ENCODE data around the gene PHTF1.

The PHTF1 gene

DNA sequence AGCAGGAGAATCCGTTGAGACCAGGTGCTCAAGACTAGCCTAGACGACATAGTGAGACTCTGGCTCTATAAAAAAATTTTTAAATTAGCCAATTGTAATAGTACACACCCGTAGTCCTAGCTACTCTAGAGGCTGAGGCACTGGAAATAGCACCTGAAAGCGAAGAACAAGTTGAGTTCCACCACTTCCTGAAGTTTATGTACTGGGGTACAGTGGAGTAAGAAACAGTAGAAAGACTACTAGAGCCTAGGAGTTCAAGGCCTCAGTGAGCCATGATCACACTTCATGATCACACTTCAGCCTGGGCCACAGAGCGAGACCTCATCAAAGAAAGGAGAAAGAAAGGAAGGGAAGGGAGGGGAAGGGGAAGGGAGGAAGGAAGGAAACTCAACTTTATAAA lies 33.2 kb upstream of the PHTF1 start:
- Histone ChIP-seq H3K4me1 (ENCODE audit: control insufficient read depth, insufficient read depth, low read length) (no peaks in the 10 kb centered on the region), H3K4me3 (ENCODE audit: low read depth, low read length) (no peak overlapping the region), H3K9ac (ENCODE audit: low read depth, low read length) (no peak overlapping the region), H3K36me3 (ENCODE audit: control insufficient read depth, insufficient read depth, low read length) (peaks cover 24% of the 10 kb centered on the region), H3K9me3 (ENCODE audit: control insufficient read depth, insufficient read depth, low read length) (no peaks in the 10 kb centered on the region), H3K27me3 (ENCODE audit: control insufficient read depth, insufficient read depth, low read length) (no peaks in the 10 kb centered on the region), H3K27ac (ENCODE audit: low read depth, low read length) (no peak overlapping the region)

DNA sequence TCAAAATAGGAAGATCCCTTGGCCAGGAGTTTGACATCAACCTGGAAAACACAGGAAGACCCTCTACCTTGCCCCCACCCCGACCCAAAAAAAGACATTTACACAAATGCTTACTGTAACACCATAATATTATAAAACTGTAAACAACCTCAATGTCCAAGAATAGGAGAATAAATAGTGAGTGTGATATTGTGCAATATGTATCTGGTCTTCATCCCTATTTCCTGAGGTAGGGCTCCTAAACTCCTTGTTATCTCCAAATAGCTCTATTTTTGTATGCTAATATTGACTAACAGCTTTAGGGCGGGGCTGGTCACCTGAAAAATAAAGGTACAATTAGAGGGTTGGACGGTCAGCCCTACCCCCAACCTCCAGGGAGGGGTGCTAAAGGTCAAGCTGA lies 29.5 kb upstream of the PHTF1 start:
- Histone ChIP-seq H3K27ac (ENCODE audit: low read depth, low read length) (no peak overlapping the region), H3K4me1 (ENCODE audit: control insufficient read depth, insufficient read depth, low read length) (peaks cover 7% of the 10 kb centered on the region), H3K4me3 (ENCODE audit: low read depth, low read length) (no peak overlapping the region), H3K9ac (ENCODE audit: low read depth, low read length) (no peak overlapping the region), H3K36me3 (ENCODE audit: control insufficient read depth, insufficient read depth, low read length) (0 out of 2 replicates have a peak, but pooled peaks cover 4% of the 10 kb centered on the region), H3K27me3 (ENCODE audit: control insufficient read depth, insufficient read depth, low read length) (no peaks in the 10 kb centered on the region), H3K9me3 (ENCODE audit: control insufficient read depth, insufficient read depth, low read length) (no peaks in the 10 kb centered on the region)

DNA sequence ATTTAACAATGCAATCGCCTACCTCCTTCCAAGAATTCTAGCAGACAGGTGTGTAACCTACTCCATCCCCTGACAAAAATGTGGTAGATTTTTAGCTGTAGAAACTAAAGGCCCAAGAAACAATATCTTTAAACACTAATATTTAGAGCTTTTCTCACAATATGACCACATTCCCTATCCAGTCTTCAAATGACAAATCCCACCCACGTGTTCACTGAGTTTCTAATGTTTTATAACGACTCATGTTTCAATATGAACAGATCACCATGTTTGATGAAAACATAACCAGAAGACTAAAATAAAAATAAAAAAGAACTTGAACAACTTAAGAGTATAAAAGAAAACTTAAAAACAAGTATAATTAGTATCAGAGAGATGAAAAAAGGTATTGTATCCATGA lies 28.4 kb upstream of the PHTF1 start:
- H3K4me3 ChIP-seq (ENCODE audit: low read depth, low read length), result no peak overlapping the region
- H3K9ac ChIP-seq (ENCODE audit: low read depth, low read length), result no peak overlapping the region
- H3K27ac ChIP-seq (ENCODE audit: low read depth, low read length), result no peak overlapping the region
- no peaks in the 10 kb centered on the region for H3K27me3 ChIP-seq (ENCODE audit: control insufficient read depth, insufficient read depth, low read length)
- H3K4me1 ChIP-seq (ENCODE audit: control insufficient read depth, insufficient read depth, low read length), result peaks cover 11% of the 10 kb centered on the region
- no peaks in the 10 kb centered on the region for H3K9me3 ChIP-seq (ENCODE audit: control insufficient read depth, insufficient read depth, low read length)
- no peaks in the 10 kb centered on the region for H3K36me3 ChIP-seq (ENCODE audit: control insufficient read depth, insufficient read depth, low read length)

DNA sequence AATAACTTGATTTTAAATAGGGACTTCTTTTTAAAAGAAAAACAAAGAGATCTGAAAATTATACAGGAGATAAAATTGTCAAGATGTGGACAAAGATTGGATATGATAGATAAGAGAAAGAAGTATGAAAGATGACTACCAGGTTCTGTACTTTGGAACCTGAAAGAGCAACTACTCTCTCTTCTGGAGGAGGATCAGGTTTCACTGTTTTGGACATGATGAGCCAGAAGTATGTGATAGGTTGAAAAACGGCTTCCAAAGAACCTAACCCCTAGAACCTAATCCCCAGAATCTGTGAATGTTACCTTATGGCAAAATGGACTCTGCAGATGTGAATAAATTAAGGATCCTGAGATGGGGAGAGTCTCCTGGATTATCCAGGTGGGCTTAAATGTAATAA lies 26.8 kb upstream of the PHTF1 start:
- H3K27me3 ChIP-seq (ENCODE audit: control insufficient read depth, insufficient read depth, low read length), result no peaks in the 10 kb centered on the region
- peaks cover 25% of the 10 kb centered on the region for H3K4me1 ChIP-seq (ENCODE audit: control insufficient read depth, insufficient read depth, low read length)
- no peak overlapping the region for H3K9ac ChIP-seq (ENCODE audit: low read depth, low read length)
- peak overlapping the region; percentile 34 for H3K27ac ChIP-seq (ENCODE audit: low read depth, low read length)
- no peaks in the 10 kb centered on the region for H3K36me3 ChIP-seq (ENCODE audit: control insufficient read depth, insufficient read depth, low read length)
- no peaks in the 10 kb centered on the region for H3K9me3 ChIP-seq (ENCODE audit: control insufficient read depth, insufficient read depth, low read length)
- H3K4me3 ChIP-seq (ENCODE audit: low read depth, low read length), result no peak overlapping the region

DNA sequence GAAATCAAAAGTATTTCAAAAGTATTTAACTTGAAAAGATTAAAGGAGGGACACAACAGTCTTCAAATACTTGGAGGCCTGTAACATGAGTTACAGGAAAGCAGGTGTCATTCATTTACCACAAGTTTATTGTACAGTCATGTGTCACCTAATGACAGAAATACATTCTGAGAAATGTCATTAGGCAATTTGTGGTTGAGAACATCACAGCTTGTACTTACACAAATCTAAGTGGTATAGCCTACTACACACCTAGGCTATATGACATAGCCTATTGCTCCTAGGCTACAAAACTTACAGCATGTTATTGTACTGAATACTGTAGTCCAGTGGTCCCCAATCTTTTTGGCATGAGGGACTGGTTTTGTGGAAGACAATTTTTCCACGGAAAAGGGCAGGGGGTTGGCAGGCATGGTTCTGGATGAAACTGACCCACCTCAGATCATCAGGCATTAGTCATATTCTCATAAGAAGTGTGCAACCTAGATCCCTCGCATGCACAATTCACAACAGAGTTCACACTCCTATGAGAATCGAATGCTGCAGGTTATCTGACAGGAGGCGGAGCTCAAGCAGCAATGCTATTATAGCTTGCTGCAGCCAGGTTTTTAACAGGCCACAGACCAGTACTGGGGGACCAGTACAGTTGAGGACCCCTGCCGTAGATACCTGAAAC lies 25.0 kb upstream of the PHTF1 start:
- no peak overlapping the region for H3K27ac ChIP-seq (ENCODE audit: low read depth, low read length)
- peaks cover 30% of the 10 kb centered on the region for H3K4me1 ChIP-seq (ENCODE audit: control insufficient read depth, insufficient read depth, low read length)
- H3K9me3 ChIP-seq (ENCODE audit: control insufficient read depth, insufficient read depth, low read length), result no peaks in the 10 kb centered on the region
- no peaks in the 10 kb centered on the region for H3K27me3 ChIP-seq (ENCODE audit: control insufficient read depth, insufficient read depth, low read length)
- no peaks in the 10 kb centered on the region for H3K36me3 ChIP-seq (ENCODE audit: control insufficient read depth, insufficient read depth, low read length)
- H3K9ac ChIP-seq (ENCODE audit: low read depth, low read length), result no peak overlapping the region
- H3K4me3 ChIP-seq (ENCODE audit: low read depth, low read length), result no peak overlapping the region

DNA sequence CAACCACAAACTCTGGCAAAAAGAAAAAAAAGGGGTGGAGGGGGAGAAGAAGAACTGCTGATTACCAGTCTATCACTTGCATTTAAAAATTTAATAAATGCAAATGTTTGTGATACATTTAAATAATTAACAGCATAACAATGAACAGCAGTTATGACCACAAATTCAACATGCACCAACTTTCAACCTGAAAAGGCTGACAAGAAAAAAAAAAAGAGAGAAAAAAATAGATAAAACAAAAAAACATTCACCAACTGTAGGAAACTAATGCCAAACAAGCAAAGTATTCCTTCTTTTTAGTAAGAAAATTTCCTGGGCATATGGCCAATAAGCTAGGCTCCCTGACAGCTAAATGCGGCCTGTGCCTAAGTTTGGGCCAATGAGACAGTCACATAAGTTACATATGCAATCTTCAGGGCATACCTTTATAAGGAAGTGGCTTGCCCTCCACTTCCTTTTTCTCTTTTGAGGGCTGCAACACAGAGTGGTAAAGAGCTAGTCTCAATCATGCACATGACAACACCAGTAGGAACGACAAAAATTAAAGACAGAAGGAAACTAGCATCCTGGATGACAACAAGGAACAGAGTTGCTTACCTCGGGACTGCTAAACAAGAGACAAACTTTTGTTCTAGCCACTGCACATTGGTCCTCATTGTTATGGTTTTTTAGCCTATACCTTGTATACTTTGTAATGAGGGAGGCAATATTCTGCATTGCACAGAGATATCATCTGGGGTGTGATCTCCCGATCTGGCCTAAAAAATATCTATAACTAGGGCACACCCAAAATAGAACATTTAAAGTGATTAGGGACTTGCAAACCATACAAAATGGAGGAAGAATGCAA lies 24.2 kb upstream of the PHTF1 start:
- Histone ChIP-seq H3K4me3 (ENCODE audit: low read depth, low read length) (no peak overlapping the region), H3K4me1 (ENCODE audit: control insufficient read depth, insufficient read depth, low read length) (peaks cover 30% of the 10 kb centered on the region), H3K9me3 (ENCODE audit: control insufficient read depth, insufficient read depth, low read length) (no peaks in the 10 kb centered on the region), H3K9ac (ENCODE audit: low read depth, low read length) (no peak overlapping the region), H3K27me3 (ENCODE audit: control insufficient read depth, insufficient read depth, low read length) (no peaks in the 10 kb centered on the region), H3K36me3 (ENCODE audit: control insufficient read depth, insufficient read depth, low read length) (0 out of 2 replicates have a peak, but pooled peaks cover 3% of the 10 kb centered on the region), H3K27ac (ENCODE audit: low read depth, low read length) (no peak overlapping the region)

DNA sequence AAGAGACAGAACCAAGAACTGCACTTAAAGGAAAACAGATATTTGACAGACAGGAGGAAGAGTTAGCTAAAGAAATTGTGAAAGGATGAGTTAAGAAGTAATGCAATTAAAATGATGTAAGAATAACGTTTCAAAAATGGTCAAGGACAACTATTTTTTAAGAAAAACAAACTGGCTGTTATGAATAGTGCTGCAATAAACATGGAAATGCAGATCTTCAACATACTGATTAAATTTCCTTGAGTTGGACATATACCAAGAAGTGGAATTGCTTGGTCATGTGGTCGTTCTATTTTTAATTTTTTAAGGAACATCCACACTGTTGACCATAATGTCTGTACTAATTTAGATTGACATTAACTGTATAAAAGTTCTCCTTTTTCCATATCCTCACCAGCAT lies 23.1 kb upstream of the PHTF1 start:
- no peaks in the 10 kb centered on the region for H3K9me3 ChIP-seq (ENCODE audit: control insufficient read depth, insufficient read depth, low read length)
- no peaks in the 10 kb centered on the region for H3K27me3 ChIP-seq (ENCODE audit: control insufficient read depth, insufficient read depth, low read length)
- no peak overlapping the region for H3K27ac ChIP-seq (ENCODE audit: low read depth, low read length)
- no peak overlapping the region for H3K4me3 ChIP-seq (ENCODE audit: low read depth, low read length)
- no peak overlapping the region for H3K9ac ChIP-seq (ENCODE audit: low read depth, low read length)
- H3K4me1 ChIP-seq (ENCODE audit: control insufficient read depth, insufficient read depth, low read length), result peaks cover 30% of the 10 kb centered on the region
- H3K36me3 ChIP-seq (ENCODE audit: control insufficient read depth, insufficient read depth, low read length), result 0 out of 2 replicates have a peak, but pooled peaks cover 3% of the 10 kb centered on the region

DNA sequence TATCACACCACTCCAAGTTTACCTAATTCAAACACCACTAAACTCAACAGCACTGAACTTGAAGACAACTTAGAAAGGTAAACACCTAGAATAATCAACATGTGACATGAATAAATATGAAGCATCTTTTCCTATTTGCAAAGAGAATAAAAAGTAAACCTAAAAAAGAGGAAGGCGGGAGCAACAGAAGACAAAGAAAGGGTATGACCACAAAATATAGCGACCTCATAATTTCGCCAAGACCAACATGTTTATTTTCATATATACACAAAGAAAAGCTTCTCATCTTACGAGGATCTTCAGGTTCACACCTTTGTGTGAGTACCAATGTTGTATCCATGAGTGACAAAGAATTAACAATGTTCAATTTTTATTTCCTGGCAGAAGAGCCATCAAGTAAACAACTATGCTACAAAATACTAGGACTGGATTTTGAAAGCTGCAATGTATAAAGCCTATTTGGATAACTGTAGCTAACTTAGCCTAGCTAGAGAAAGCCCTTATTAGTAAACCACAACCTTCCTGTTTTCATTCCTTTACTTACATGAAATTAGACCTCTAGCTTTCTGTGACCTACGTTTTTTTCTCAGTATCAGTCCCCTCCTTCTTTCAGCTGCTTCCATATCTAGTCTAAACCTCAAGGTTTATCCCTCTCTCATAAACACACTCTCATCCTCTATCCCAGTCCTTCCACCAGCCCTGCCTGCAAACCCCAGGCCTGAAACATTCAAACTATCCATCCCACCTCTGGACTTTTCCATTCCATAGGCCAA lies 21.3 kb upstream of the PHTF1 start:
- Histone ChIP-seq H3K4me3 (ENCODE audit: low read depth, low read length) (no peak overlapping the region), H3K4me1 (ENCODE audit: control insufficient read depth, insufficient read depth, low read length) (peaks cover 26% of the 10 kb centered on the region)

DNA sequence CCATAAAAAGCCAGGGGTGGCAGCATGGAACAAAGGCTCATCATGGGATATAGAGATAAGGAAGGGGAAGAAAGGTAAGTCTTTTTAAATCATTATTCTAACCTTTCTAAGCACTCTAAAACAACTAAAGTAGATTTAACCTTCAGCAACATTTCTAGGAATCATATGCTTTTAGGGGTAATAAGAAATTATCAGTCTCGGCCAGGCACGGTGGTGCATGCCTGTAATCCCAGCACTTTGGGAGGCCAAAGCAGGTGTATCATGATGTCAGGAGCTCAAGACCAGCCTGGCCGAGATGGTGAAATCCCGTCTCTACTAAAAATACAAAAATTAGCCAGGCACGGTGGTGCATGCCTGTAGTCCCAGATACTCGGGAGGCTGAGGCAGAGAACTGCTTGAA lies 20.3 kb upstream of the PHTF1 start:
- H3K4me1 ChIP-seq (ENCODE audit: control insufficient read depth, insufficient read depth, low read length), result peaks cover 26% of the 10 kb centered on the region
- H3K27me3 ChIP-seq (ENCODE audit: control insufficient read depth, insufficient read depth, low read length), result no peaks in the 10 kb centered on the region
- H3K36me3 ChIP-seq (ENCODE audit: control insufficient read depth, insufficient read depth, low read length), result peaks cover 24% of the 10 kb centered on the region

More for the DNA sequence above, 21.3 kb upstream of the PHTF1 start:
- H3K9me3 ChIP-seq (ENCODE audit: control insufficient read depth, insufficient read depth, low read length), result no peaks in the 10 kb centered on the region
- peaks cover 21% of the 10 kb centered on the region for H3K36me3 ChIP-seq (ENCODE audit: control insufficient read depth, insufficient read depth, low read length)
- no peaks in the 10 kb centered on the region for H3K27me3 ChIP-seq (ENCODE audit: control insufficient read depth, insufficient read depth, low read length)
- H3K9ac ChIP-seq (ENCODE audit: low read depth, low read length), result no peak overlapping the region
- H3K27ac ChIP-seq (ENCODE audit: low read depth, low read length), result no peak overlapping the region

DNA sequence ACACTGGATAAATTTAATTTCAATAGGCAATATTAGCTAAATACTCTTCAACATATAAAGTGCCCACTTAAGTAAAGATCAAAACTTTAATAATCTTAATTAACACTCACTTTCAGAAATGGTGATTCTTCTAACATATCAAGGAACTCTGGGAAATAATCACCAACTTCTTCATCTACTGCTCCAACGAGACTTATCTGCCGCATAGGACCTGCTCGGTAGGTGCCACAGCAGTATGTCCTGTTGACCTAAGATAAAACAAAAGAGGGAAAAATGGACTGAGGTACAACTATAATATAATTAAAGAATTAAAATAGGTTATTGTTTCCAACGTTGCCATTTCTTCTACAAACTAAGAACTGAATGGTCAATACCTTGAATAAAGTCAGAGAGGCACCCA lies 18.3 kb upstream of the PHTF1 start:
- Histone ChIP-seq H3K27ac (ENCODE audit: low read depth, low read length) (no peak overlapping the region), H3K36me3 (ENCODE audit: control insufficient read depth, insufficient read depth, low read length) (peaks cover 25% of the 10 kb centered on the region), H3K27me3 (ENCODE audit: control insufficient read depth, insufficient read depth, low read length) (no peaks in the 10 kb centered on the region), H3K9me3 (ENCODE audit: control insufficient read depth, insufficient read depth, low read length) (no peaks in the 10 kb centered on the region), H3K9ac (ENCODE audit: low read depth, low read length) (no peak overlapping the region), H3K4me3 (ENCODE audit: low read depth, low read length) (no peak overlapping the region), H3K4me1 (ENCODE audit: control insufficient read depth, insufficient read depth, low read length) (peaks cover 18% of the 10 kb centered on the region)

More for the DNA sequence above, 20.3 kb upstream of the PHTF1 start:
- Histone ChIP-seq H3K4me3 (ENCODE audit: low read depth, low read length) (no peak overlapping the region), H3K9ac (ENCODE audit: low read depth, low read length) (no peak overlapping the region), H3K27ac (ENCODE audit: low read depth, low read length) (no peak overlapping the region), H3K9me3 (ENCODE audit: control insufficient read depth, insufficient read depth, low read length) (no peaks in the 10 kb centered on the region)

All from HUES48 (cell line).